ENCODE data around the gene UACA. TPM values are rescaled to one million over a fixed set of nuclear protein-coding genes. Genes with fewer than 3 reads are reported as not detected.

Gene UACA
- total RNA-seq, 1 experiment from 2014 or later = 38.0 TPM

DNA sequence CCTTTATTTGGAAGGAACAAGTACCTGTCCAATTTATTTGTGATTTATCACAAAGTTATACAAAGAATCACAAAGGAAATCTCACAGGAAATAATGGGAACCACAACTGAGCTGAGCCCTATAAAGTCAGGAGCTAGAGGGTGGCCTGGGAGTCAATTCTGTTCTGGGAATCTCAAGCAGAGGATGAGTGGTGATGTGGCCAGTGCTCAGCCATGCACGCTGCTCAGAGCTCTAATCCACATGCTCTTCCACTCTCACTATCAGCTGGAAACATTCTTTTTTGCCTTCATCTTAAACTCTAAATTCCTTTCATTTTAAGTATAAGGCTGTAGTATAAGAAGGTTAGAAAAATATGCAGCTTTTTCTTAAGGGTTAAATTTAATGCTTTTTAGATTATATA, 36.6 kb downstream of the UACA start:
- no CpG with 5 or more reads among the region's 1 CpG for WGBS (ENCODE audit: extremely low coverage, insufficient read length, low lambda C conversion rate)
- no peaks in the 10 kb centered on the region for H3K4me1 ChIP-seq (ENCODE audit: insufficient read depth, low read length)
- no peaks in the 10 kb centered on the region for H4K20me1 ChIP-seq (ENCODE audit: control insufficient read depth, insufficient read depth, insufficient read length)
- H3K9ac ChIP-seq (ENCODE audit: extremely low read depth, insufficient read length, low read length) = no peak overlapping the region
- H3K4ac ChIP-seq (ENCODE audit: low read depth, low read length) = no peak overlapping the region
- H4K8ac ChIP-seq (replicated peaks; ENCODE audit: insufficient read length, low read depth, low read length) = no peak overlapping the region
- no peak overlapping the region for H2AK5ac ChIP-seq (ENCODE audit: insufficient read length, low read length)
- H4K91ac ChIP-seq (ENCODE audit: insufficient read length, low read depth, low read length) = no peak overlapping the region
- H3K14ac ChIP-seq (ENCODE audit: insufficient read depth, low read length) = no peak overlapping the region
- no peak overlapping the region for H3K27ac ChIP-seq (ENCODE audit: insufficient read length, low read depth, low read length)
- no peak overlapping the region for H3K18ac ChIP-seq (ENCODE audit: insufficient read length, low read depth, low read length)
- DNase-seq = no peak
- TF ChIP-seq, protein P1, sequence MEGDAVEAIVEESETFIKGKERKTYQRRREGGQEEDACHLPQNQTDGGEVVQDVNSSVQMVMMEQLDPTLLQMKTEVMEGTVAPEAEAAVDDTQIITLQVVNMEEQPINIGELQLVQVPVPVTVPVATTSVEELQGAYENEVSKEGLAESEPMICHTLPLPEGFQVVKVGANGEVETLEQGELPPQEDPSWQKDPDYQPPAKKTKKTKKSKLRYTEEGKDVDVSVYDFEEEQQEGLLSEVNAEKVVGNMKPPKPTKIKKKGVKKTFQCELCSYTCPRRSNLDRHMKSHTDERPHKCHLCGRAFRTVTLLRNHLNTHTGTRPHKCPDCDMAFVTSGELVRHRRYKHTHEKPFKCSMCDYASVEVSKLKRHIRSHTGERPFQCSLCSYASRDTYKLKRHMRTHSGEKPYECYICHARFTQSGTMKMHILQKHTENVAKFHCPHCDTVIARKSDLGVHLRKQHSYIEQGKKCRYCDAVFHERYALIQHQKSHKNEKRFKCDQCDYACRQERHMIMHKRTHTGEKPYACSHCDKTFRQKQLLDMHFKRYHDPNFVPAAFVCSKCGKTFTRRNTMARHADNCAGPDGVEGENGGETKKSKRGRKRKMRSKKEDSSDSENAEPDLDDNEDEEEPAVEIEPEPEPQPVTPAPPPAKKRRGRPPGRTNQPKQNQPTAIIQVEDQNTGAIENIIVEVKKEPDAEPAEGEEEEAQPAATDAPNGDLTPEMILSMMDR (conservative IDR thresholded peaks at IDR 0.05) = no peak
- Mint-ChIP-seq H3K27me3 (ENCODE audit: low read depth) (no peaks in the 10 kb centered on the region; the same call in 1 of the 2 replicates), H3K4me1 (peaks cover 0 to 6% of the 10 kb centered on the region in 2 experiments; a peak in 2 of 4 replicates), H3K27ac (no peak overlapping the region), H3K36me3 (ENCODE audit: insufficient read depth in 1 of 3, low read depth in 3 of 3) (no peaks in the 10 kb centered on the region; a peak in 1 of 7 replicates), H3K4me3 (no peak overlapping the region), H3K9me3 (no peaks in the 10 kb centered on the region)
- no peak overlapping the region for H2AFZ ChIP-seq (ENCODE audit: low read length)
- no peaks in the 10 kb centered on the region for H3K9me3 ChIP-seq (ENCODE audit: control insufficient read depth, low read depth, low read length)
- no peak overlapping the region for H2BK5ac ChIP-seq (ENCODE audit: insufficient read length, low read length)
- no peaks in the 10 kb centered on the region for H3K79me1 ChIP-seq (ENCODE audit: insufficient read depth, low read depth, low read length, poor library complexity, severe bottlenecking)
- H2BK15ac ChIP-seq (ENCODE audit: low read depth, low read length) = no peak overlapping the region
- no peaks in the 10 kb centered on the region for H3K23me2 ChIP-seq (ENCODE audit: insufficient read length, low read depth, low read length, poor library complexity, severe bottlenecking)
- H3K79me2 ChIP-seq (ENCODE audit: insufficient read depth, low read length) = no peaks in the 10 kb centered on the region
- H3K4me2 ChIP-seq (ENCODE audit: insufficient read depth, insufficient read length, low read length) = no peak overlapping the region
- H3K56ac ChIP-seq (ENCODE audit: insufficient read length, low read depth, low read length) = no peak overlapping the region
- no peaks in the 10 kb centered on the region for H3K27me3 ChIP-seq (ENCODE audit: insufficient read depth, low read length)
- no peak overlapping the region for H3K23ac ChIP-seq (ENCODE audit: insufficient read length, low read depth, low read length)
- H2BK120ac ChIP-seq (ENCODE audit: low read depth, low read length, poor library complexity, severe bottlenecking) = no peak overlapping the region
- H2BK12ac ChIP-seq (ENCODE audit: insufficient read length, low read depth, low read length) = no peak overlapping the region
- no peak overlapping the region for H3T11ph ChIP-seq (ENCODE audit: low read length)
- no peak overlapping the region for H4K5ac ChIP-seq (ENCODE audit: insufficient read length, low read depth, low read length)
- no peak overlapping the region for H2BK20ac ChIP-seq (ENCODE audit: low read depth, low read length, poor library complexity, severe bottlenecking)

All from H9 (cell line).